Measurements from ENCODE around the gene NFX1.

DNA sequence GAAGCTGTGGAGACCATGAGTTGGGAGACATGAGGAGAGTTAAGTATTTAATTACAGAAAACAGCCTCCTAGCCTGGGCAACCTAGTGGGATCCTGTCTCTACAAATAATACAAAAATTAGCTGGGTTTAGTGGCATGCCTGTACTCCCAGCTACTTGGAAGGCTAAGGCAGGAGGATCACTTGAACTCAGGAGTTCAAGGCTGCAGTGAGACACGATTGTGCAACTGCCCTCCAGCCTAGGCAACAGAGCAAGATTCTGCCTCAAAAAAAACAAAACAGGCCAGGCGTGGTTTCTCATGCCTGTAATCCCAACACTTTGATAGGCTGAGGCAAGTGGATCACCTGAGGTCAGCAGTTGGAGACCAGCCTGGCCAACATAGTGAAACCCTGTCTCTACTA, 59.4 kb downstream of the NFX1 start:
- TF ChIP-seq, protein P1, sequence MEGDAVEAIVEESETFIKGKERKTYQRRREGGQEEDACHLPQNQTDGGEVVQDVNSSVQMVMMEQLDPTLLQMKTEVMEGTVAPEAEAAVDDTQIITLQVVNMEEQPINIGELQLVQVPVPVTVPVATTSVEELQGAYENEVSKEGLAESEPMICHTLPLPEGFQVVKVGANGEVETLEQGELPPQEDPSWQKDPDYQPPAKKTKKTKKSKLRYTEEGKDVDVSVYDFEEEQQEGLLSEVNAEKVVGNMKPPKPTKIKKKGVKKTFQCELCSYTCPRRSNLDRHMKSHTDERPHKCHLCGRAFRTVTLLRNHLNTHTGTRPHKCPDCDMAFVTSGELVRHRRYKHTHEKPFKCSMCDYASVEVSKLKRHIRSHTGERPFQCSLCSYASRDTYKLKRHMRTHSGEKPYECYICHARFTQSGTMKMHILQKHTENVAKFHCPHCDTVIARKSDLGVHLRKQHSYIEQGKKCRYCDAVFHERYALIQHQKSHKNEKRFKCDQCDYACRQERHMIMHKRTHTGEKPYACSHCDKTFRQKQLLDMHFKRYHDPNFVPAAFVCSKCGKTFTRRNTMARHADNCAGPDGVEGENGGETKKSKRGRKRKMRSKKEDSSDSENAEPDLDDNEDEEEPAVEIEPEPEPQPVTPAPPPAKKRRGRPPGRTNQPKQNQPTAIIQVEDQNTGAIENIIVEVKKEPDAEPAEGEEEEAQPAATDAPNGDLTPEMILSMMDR (IDR thresholded peaks at IDR 0.05), result no peak
- TF ChIP-seq POLR2A (IDR thresholded peaks at IDR 0.05), result no peak

Measured in testis (tissue), 2 donors.